OCI-LY7 (cell line): Measurements from ENCODE around the gene CNNM2. TPM values are rescaled to one million over a fixed set of nuclear protein-coding genes. Genes with fewer than 3 reads are reported as not detected.

Experiments used
- BruUV-seq: library from RNA; stranded (reverse); fragments of 400-500 nt; replicated peaks from 2 replicates; lab custom pipeline; 2021; lab: Mats Ljungman, UMichigan
- CTCF ChIA-PET: fragments of 300-600 bp; sonication (Branson Sonifier 250); formaldehyde crosslinking; loops from one replicate; lab custom pipeline; 2022; ENCODE audit warnings: antibody characterized with exemption; ENCODE audit not compliant: unreplicated experiment; lab: Charles Lee
- POLR2A ChIA-PET: fragments of 300-600 bp; sonication (Branson Sonifier 250); formaldehyde crosslinking; loops from one replicate; lab custom pipeline; 2022; ENCODE audit warnings: antibody characterized with exemption; lab: Charles Lee
- DNase-seq: peaks from one replicate; pipeline ENCODE4 v3.0.0-alpha.2; 2015; ENCODE audit warnings: low spot score
- H2AFZ ChIP-seq: fragments of 200-600 bp; sonication (generic), shearing (Covaris generic); 2 replicates; pipeline ENCODE4 v1.6.1; 2014; ENCODE audit warnings: mild to moderate bottlenecking, antibody characterized with exemption, low read length, moderate library complexity
- H3K27ac ChIP-seq: fragments of 200-600 bp; sonication (generic); 2 replicates; pipeline ENCODE4 v1.5.1; 2014; ENCODE audit warnings: mixed run types, low read depth, mild to moderate bottlenecking, moderate library complexity, low read length, inconsistent platforms; ENCODE audit not compliant: poor library complexity, severe bottlenecking
- H3K36me3 ChIP-seq: fragments of 200-600 bp; sonication (generic); 2 replicates; pipeline ENCODE4 v1.6.1; 2014; ENCODE audit warnings: mild to moderate bottlenecking, antibody characterized with exemption, low read length, moderate library complexity, mixed read lengths; ENCODE audit not compliant: insufficient read depth
- H3K4me1 ChIP-seq: fragments of 200-600 bp; sonication (generic); 2 replicates; pipeline ENCODE4 v1.5.1; 2014; ENCODE audit warnings: mild to moderate bottlenecking, low read length; ENCODE audit not compliant: insufficient read depth, poor library complexity, severe bottlenecking
- H3K4me2 ChIP-seq: fragments of 200-600 bp; sonication (generic); 2 replicates; pipeline ENCODE4 v1.6.1; 2014; ENCODE audit warnings: mild to moderate bottlenecking, low read length
- H3K4me3 ChIP-seq: fragments of 200-600 bp; sonication (generic); 2 replicates; pipeline ENCODE4 v1.5.1; 2014; ENCODE audit warnings: mild to moderate bottlenecking, low read depth, low read length; ENCODE audit not compliant: poor library complexity, severe bottlenecking
- H3K79me2 ChIP-seq: fragments of 200-600 bp; sonication (generic); 2 replicates; pipeline ENCODE4 v1.6.1; 2016; ENCODE audit warnings: low read depth, mild to moderate bottlenecking, low read length, moderate library complexity, mixed read lengths; ENCODE audit not compliant: insufficient read depth
- H3K9me2 ChIP-seq: fragments of 200-600 bp; sonication (generic); 2 replicates; pipeline ENCODE4 v1.6.1; 2016; ENCODE audit warnings: mild to moderate bottlenecking, low read length, mixed read lengths; ENCODE audit not compliant: insufficient read depth
- H3K9me3 ChIP-seq: fragments of 200-600 bp; sonication (generic); 2 replicates; pipeline ENCODE4 v1.6.1; 2014; ENCODE audit warnings: mild to moderate bottlenecking, mixed run types, low read length, mixed read lengths
- H4K20me1 ChIP-seq: fragments of 200-600 bp; sonication (generic); 2 replicates; pipeline ENCODE4 v1.6.1; 2014; ENCODE audit warnings: mild to moderate bottlenecking, antibody characterized with exemption, low read length, moderate library complexity, mixed read lengths; ENCODE audit not compliant: insufficient read depth
- CTCF ChIP-seq: fragments of 200-600 bp; sonication (generic); conservative IDR thresholded peaks from 2 replicates; pipeline ENCODE4 v1.5.1; 2014; ENCODE audit warnings: mild to moderate bottlenecking, antibody characterized with exemption, low read length, moderate library complexity, mixed read lengths
- EZH2phosphoT487 ChIP-seq: fragments of 200-600 bp; sonication (generic); IDR thresholded peaks from 2 replicates; pipeline ENCODE4 v1.6.1; 2018; ENCODE audit warnings: low read depth, borderline replicate concordance, mild to moderate bottlenecking, mixed run types, antibody characterized with exemption, low read length, moderate library complexity, mixed read lengths
- intact Hi-C: fragments of 100-400 bp; cut with micrococcal nuclease; formaldehyde crosslinking; loops from one replicate; pipeline ENCODE4 v1.10.0; 2022; ENCODE audit not compliant: unreplicated experiment
- total RNA-seq, 2 experiments: library from RNA; depleted of rRNA in 1 of 2; stranded (reverse); fragments of >200 nt in 1 of 2; shearing (Covaris generic) in 1 of 2; gene quantifications; 2 replicates each; pipeline ENCODE4 v1.2.3, GENCODE V29; 2014 to 2022

The CNNM2 gene
- total RNA-seq, 2 experiments from 2014 or later = 6.6 to 7.2 TPM

- ChIA-PET CTCF (no interaction called here), POLR2A (interaction anchor here (0.5 kb wide), 1 partner anchor 10 kb away, joined by 5 read pairs; no protein-coding TSS in a partner anchor)
- Histone ChIP-seq H3K27ac (no peak overlapping the region), H3K79me2 (no peaks in the 10 kb centered on the region), H3K4me2 (no peak overlapping the region), H2AFZ (no peak overlapping the region), H3K9me3 (no peaks in the 10 kb centered on the region), H4K20me1 (no peaks in the 10 kb centered on the region), H3K4me1 (no peaks in the 10 kb centered on the region), H3K4me3 (no peak overlapping the region), H3K9me2 (no peaks in the 10 kb centered on the region), H3K36me3 (no peaks in the 10 kb centered on the region)
- TF ChIP-seq CTCF (no peak), EZH2phosphoT487 (no peak)
- no peak for DNase-seq
- intact Hi-C loops = no loop called here
- BruUV-seq = no TSS peak
Measured at GRCh38 chr10:103021150-103021899, 103.2 kb downstream of the CNNM2 start.

- intact Hi-C loops = no loop called here
- Histone ChIP-seq H2AFZ (no peak overlapping the region), H3K4me1 (no peaks in the 10 kb centered on the region), H3K4me3 (no peak overlapping the region), H3K27ac (no peak overlapping the region), H4K20me1 (no peaks in the 10 kb centered on the region), H3K9me2 (no peaks in the 10 kb centered on the region), H3K79me2 (no peaks in the 10 kb centered on the region), H3K9me3 (no peaks in the 10 kb centered on the region), H3K4me2 (no peak overlapping the region), H3K36me3 (no peaks in the 10 kb centered on the region)
- ChIA-PET CTCF (no interaction called here), POLR2A (no interaction called here)
- no peak for DNase-seq
- no TSS peak for BruUV-seq
- TF ChIP-seq CTCF = no peak
- no peak for TF ChIP-seq EZH2phosphoT487
Measured at GRCh38 chr10:103021900-103022293, 103.8 kb downstream of the CNNM2 start.

- no TSS peak for BruUV-seq
- POLR2A ChIA-PET = no interaction called here
- TF ChIP-seq EZH2phosphoT487 (no peak), CTCF (no peak)
Measured at GRCh38 chr10:103025696-103026095, 107.6 kb downstream of the CNNM2 start.

More at GRCh38 chr10:103025696-103026095, 107.6 kb downstream of the CNNM2 start:
- Histone ChIP-seq H3K4me3 (no peak overlapping the region), H4K20me1 (no peaks in the 10 kb centered on the region), H3K9me3 (no peaks in the 10 kb centered on the region), H2AFZ (no peak overlapping the region), H3K9me2 (no peaks in the 10 kb centered on the region), H3K4me2 (no peak overlapping the region), H3K79me2 (no peaks in the 10 kb centered on the region), H3K27ac (no peak overlapping the region), H3K36me3 (no peaks in the 10 kb centered on the region), H3K4me1 (peaks cover 4% of the 10 kb centered on the region)
- DNase-seq = no peak
- intact Hi-C loops = no loop called here
- CTCF ChIA-PET = no interaction called here
